Left ventricle myocardium inferior (tissue), 1 donor: ENCODE measurements around the gene ACADL. TPM values are rescaled to one million over a fixed set of nuclear protein-coding genes. Genes with fewer than 3 reads are reported as not detected.
"Not testable (repeated sequence)": the region's sequence is repeated elsewhere in the genome, so short reads cannot be mapped to it uniquely, and the experiment has no call there.

Source experiments
- DNase-seq: peaks from one replicate; pipeline ENCODE4 v3.0.0-alpha.2; 2020
- H3K27ac ChIP-seq: fragments of 200-600 bp; replicated peaks from 2 replicates; pipeline ENCODE4 v1.8.0; 2021
- H3K27me3 ChIP-seq: fragments of 200-600 bp; 2 replicates; pipeline ENCODE4 v1.8.0; 2021; ENCODE audit warnings: low read depth
- H3K36me3 ChIP-seq: fragments of 200-600 bp; 2 replicates; pipeline ENCODE4 v1.8.0; 2021
- H3K4me1 ChIP-seq: fragments of 200-600 bp; 2 replicates; pipeline ENCODE4 v1.8.0; 2021
- H3K4me3 ChIP-seq: fragments of 200-600 bp; 2 replicates; pipeline ENCODE4 v1.8.0; 2021; ENCODE audit warnings: mild to moderate bottlenecking, moderate library complexity
- H3K9me3 ChIP-seq: fragments of 200-600 bp; replicated peaks from 2 replicates; pipeline ENCODE4 v1.8.0; 2021
- CTCF ChIP-seq: fragments of 200-600 bp; IDR thresholded peaks from 2 replicates; pipeline ENCODE4 v1.8.0; 2021; ENCODE audit warnings: antibody characterized with exemption, mild to moderate bottlenecking, borderline replicate concordance
- intact Hi-C: fragments of 100-400 bp; cut with micrococcal nuclease; formaldehyde crosslinking; loops from one replicate; pipeline ENCODE4 v1.11.0; 2022
- total RNA-seq: library from RNA; stranded (reverse); fragmentation: NEBNext Ultra II Directional; extraction: Animal tissue kit (Norgen Biotek cat#: 25700); gene quantifications from one replicate; pipeline ENCODE4 v1.2.1, GENCODE V29; 2021
- donor health status: DM: no; HTN: yes; CAD: no; lungs with severe emphysema.

The ACADL gene
- total RNA-seq, 1 donor from 2014 or later = 1.3 TPM

GRCh38 chr2:210188755-210189154 lies 36.5 kb downstream of the ACADL start:
- H3K36me3 ChIP-seq = no peaks in the 10 kb centered on the region
- no peak for TF ChIP-seq CTCF
- peaks cover 36% of the 10 kb centered on the region for H3K9me3 ChIP-seq
- H3K27ac ChIP-seq = no peak overlapping the region
- intact Hi-C loops = no loop called here
- no peak overlapping the region for H3K4me3 ChIP-seq
- DNase-seq = no peak
- H3K4me1 ChIP-seq = no peaks in the 10 kb centered on the region
- H3K27me3 ChIP-seq = no peaks in the 10 kb centered on the region

- H3K4me3 ChIP-seq = no peak overlapping the region
- no peak for TF ChIP-seq CTCF
- no peaks in the 10 kb centered on the region for H3K36me3 ChIP-seq
- H3K9me3 ChIP-seq = peaks cover 42% of the 10 kb centered on the region
- H3K4me1 ChIP-seq = no peaks in the 10 kb centered on the region
- H3K27me3 ChIP-seq = no peaks in the 10 kb centered on the region
- intact Hi-C loops = no loop called here
- DNase-seq = no peak
- H3K27ac ChIP-seq = no peak overlapping the region
Observed at GRCh38 chr2:210188190-210188589, 37.1 kb downstream of the ACADL start.

GRCh38 chr2:210183936-210184335 lies 41.3 kb downstream of the ACADL start:
- H3K27ac ChIP-seq, H3K4me3 ChIP-seq, H3K27me3 ChIP-seq, DNase-seq, intact Hi-C loops, H3K4me1 ChIP-seq, H3K36me3 ChIP-seq: not testable (repeated sequence)
- peaks cover 49% of the 10 kb centered on the region for H3K9me3 ChIP-seq

DNA sequence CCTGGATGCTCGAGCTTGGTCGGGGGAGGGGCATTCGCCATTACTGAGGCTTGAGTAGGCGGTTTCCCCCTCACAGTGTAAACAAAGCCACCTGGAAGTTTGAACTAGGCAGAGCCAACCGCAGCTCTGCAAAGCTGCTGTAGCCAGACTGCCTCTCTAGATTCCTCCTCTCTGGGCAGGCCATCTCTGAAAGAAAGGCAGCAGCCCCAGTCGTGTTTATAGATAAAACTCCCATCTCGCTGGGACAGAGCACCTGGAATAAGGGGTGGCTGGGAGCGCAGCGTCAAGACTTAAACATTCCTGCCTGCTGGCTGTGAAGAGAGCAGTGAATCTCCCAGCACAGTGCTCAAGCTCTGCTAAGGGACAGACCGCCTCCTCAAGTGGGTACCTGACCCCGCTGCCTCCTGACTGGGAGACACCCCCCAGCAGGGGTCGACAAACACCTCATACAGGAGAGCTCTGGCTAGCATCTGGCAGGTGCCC lies 43.6 kb downstream of the ACADL start:
- H3K4me1 ChIP-seq, H3K4me3 ChIP-seq, DNase-seq, H3K27me3 ChIP-seq, intact Hi-C loops, H3K27ac ChIP-seq, H3K36me3 ChIP-seq: not testable (repeated sequence)
- H3K9me3 ChIP-seq = peaks cover 44% of the 10 kb centered on the region

DNA sequence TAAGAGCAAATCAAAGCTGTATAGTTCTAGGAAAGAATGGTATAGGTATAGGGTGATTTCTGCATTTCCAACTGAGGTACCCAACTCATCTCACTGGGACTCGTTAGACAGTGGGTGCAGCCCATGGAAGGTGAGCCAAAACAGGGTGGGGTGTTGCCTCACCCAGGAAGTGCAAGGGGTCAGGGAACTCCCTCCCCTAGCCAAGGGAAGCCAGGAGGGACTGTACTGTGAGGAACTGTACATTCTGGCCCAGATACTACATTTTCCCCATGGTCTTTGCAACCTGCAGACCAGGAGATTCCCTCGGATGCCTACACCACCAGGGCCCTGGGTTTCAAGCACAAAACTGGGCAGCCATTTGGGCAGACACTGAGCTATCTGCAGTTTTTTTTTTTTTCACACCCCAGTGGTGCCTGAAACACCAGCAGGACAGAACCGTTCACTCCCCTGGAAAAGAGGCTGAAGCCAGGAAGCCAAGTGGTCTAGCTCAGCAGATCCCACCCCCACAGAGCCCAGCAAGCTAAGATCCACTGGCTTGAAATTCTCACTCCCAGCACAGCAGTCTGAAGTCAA lies 44.1 kb downstream of the ACADL start:
- DNase-seq, H3K27ac ChIP-seq, H3K4me1 ChIP-seq, H3K36me3 ChIP-seq, intact Hi-C loops, H3K4me3 ChIP-seq, H3K27me3 ChIP-seq: not testable (repeated sequence)
- H3K9me3 ChIP-seq = peaks cover 39% of the 10 kb centered on the region

GRCh38 chr2:210180477-210180876 lies 44.8 kb downstream of the ACADL start:
- no peak for TF ChIP-seq CTCF
- Histone ChIP-seq H3K4me1 (no peaks in the 10 kb centered on the region), H3K4me3 (no peak overlapping the region), H3K9me3 (peaks cover 33% of the 10 kb centered on the region), H3K27ac (no peak overlapping the region), H3K27me3 (no peaks in the 10 kb centered on the region), H3K36me3 (no peaks in the 10 kb centered on the region)
- intact Hi-C loops = no loop called here
- DNase-seq = no peak

DNA sequence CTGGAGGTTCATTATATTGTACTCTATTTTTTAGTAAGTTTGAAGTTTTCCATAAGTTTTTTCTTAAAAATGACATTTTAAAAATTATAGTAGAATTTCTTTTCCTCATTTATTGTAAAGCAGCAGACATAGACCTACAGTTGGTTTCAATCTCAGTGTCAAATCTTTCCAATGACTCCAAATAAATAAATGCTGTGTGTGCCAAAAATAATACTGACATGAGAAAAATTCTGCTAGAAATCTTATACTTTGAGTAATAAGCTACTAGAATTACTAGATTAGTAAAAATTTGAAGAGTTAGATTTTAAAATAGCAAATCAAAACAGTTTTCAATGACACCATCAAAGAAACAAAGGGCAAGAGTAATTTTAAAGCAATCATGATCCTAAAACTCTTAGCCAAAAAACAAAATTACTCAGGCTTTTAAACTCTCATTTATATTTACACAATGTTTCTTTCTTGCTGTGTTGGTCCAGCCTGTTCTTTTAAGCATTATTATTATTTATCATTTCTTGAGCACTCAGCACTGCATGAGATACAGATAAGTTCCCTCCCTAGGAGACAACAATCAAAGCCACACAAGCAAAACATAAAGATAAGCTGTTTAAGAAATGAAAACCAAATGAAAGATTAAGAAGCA lies 45.8 kb downstream of the ACADL start:
- intact Hi-C loops = no loop called here
- no peaks in the 10 kb centered on the region for H3K36me3 ChIP-seq

More for the DNA sequence above, 45.8 kb downstream of the ACADL start:
- H3K9me3 ChIP-seq = peaks cover 23% of the 10 kb centered on the region
- DNase-seq = no peak
- no peaks in the 10 kb centered on the region for H3K4me1 ChIP-seq
- H3K27me3 ChIP-seq = no peaks in the 10 kb centered on the region
- TF ChIP-seq CTCF = no peak
- no peak overlapping the region for H3K27ac ChIP-seq
- no peak overlapping the region for H3K4me3 ChIP-seq
